Measurements from ENCODE around the gene CKB.

The CKB gene

GRCh38 chr14:103522649-103523574, at the start of gene CKB:
Gene CKB, minus strand, starts transcription at chr14:103522830. Its CDS starts 337 bp downstream, at chr14:103522493.
- DNase-seq (ENCODE audit: low spot score), result peak; percentile 91

GRCh38 chr14:103569408-103569807, 46.8 kb upstream of the CKB start:
- no peak for DNase-seq (ENCODE audit: low spot score)

- no peak for DNase-seq (ENCODE audit: low spot score)
Measured at GRCh38 chr14:103568952-103569351, 46.3 kb upstream of the CKB start.

- DNase-seq (ENCODE audit: low spot score), result no peak
Measured at GRCh38 chr14:103563844-103564505, 41.3 kb upstream of the CKB start.

- DNase-seq (ENCODE audit: low spot score), result no peak
Measured at GRCh38 chr14:103563226-103563620, 40.6 kb upstream of the CKB start.

- peak; percentile 94 for DNase-seq (ENCODE audit: low spot score)
Measured at GRCh38 chr14:103562429-103563225, 40.0 kb upstream of the CKB start, which contains the start of the genes BAG5 and COA8. Gene BAG5, minus strand, starts transcription at chr14:103562657. Its CDS starts 1,493 bp downstream, at chr14:103561164. Gene COA8, plus strand, starts transcription at chr14:103562960. Its CDS starts 42 bp downstream, at chr14:103563002.

GRCh38 chr14:103562179-103562428, 39.5 kb upstream of the CKB start:
- DNase-seq (ENCODE audit: low spot score), result no peak

- DNase-seq (ENCODE audit: low spot score), result no peak
Measured at GRCh38 chr14:103561381-103562178, 39.0 kb upstream of the CKB start.

GRCh38 chr14:103560691-103561090, 38.1 kb upstream of the CKB start:
- no peak for DNase-seq (ENCODE audit: low spot score)

- no peak for DNase-seq (ENCODE audit: low spot score)
Measured at GRCh38 chr14:103559766-103560165, 37.1 kb upstream of the CKB start.

GRCh38 chr14:103558071-103558882, 35.6 kb upstream of the CKB start:
- no peak for DNase-seq (ENCODE audit: low spot score)

GRCh38 chr14:103556946-103557758, 34.5 kb upstream of the CKB start:
- DNase-seq (ENCODE audit: low spot score), result no peak

GRCh38 chr14:103555559-103556337, 33.1 kb upstream of the CKB start:
- no peak for DNase-seq (ENCODE audit: low spot score)

- no peak for DNase-seq (ENCODE audit: low spot score)
Measured at GRCh38 chr14:103552846-103553210, 30.2 kb upstream of the CKB start.

GRCh38 chr14:103552011-103552845, 29.6 kb upstream of the CKB start:
- DNase-seq (ENCODE audit: low spot score), result no peak

- DNase-seq (ENCODE audit: low spot score), result no peak
Measured at GRCh38 chr14:103551338-103551762, 28.7 kb upstream of the CKB start.

GRCh38 chr14:103550451-103551337, 28.1 kb upstream of the CKB start:
- no peak for DNase-seq (ENCODE audit: low spot score)

Measured in HuH-7.5 (cell line).